HL-60 (cell line): ENCODE data around the gene CCDC85C.

Experiments
- GABPA ChIP-seq: IDR thresholded peaks from 2 replicates; pipeline ENCODE4 v1.6.1; 2012; ENCODE audit warnings: low read depth
- POLR2AphosphoS5 ChIP-seq: IDR thresholded peaks from 2 replicates; pipeline ENCODE4 v1.6.1; 2012; ENCODE audit warnings: low read depth
- TF ChIP-seq, protein P1 (sequence below): IDR thresholded peaks from 2 replicates; pipeline ENCODE4 v1.6.1; 2012; ENCODE audit warnings: low read depth; ENCODE audit not compliant: insufficient replicate concordance
- TF ChIP-seq, protein P2 (sequence below): IDR thresholded peaks from one replicate; pipeline ENCODE4 v1.5.1; 2011; ENCODE audit warnings: low read length, control low read depth, inconsistent platforms; ENCODE audit not compliant: insufficient read depth

DNA sequence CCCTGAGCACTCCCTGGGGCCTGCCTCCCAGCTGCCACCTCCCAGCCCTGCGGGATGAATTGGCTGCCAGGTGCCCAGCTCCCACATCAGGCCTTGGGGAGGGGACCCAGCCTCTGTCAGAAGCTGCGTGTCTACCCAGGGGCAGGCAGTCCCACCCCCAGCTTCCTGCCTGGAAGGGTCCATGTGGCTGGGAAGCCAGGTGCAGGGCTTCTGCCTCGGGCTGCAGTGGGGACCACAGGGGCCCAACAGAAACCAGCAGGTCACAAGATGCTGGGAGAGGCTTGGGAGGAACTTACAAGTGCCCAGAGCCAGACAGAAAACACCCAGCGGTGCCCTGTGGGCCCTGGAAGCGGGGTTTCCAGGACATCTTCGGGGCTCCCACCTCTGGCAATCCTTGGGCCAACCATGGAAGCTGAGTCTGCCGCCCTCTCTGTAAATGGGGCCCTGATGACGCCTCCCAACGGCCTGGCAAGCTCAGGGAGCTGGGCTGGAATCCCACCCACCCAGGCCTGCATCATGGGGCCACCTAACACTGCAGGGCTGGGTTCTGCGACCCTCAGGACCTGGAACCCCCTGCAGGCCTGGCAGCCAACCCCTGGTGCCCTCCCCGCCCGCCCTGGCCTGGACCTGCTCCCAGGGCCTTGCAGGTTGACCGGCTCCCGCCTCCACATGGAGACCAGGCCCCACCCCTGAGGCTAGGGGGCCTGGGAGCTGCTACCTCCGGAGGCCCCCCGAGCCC lies 86.2 kb downstream of the CCDC85C start:
- TF ChIP-seq, protein P1, sequence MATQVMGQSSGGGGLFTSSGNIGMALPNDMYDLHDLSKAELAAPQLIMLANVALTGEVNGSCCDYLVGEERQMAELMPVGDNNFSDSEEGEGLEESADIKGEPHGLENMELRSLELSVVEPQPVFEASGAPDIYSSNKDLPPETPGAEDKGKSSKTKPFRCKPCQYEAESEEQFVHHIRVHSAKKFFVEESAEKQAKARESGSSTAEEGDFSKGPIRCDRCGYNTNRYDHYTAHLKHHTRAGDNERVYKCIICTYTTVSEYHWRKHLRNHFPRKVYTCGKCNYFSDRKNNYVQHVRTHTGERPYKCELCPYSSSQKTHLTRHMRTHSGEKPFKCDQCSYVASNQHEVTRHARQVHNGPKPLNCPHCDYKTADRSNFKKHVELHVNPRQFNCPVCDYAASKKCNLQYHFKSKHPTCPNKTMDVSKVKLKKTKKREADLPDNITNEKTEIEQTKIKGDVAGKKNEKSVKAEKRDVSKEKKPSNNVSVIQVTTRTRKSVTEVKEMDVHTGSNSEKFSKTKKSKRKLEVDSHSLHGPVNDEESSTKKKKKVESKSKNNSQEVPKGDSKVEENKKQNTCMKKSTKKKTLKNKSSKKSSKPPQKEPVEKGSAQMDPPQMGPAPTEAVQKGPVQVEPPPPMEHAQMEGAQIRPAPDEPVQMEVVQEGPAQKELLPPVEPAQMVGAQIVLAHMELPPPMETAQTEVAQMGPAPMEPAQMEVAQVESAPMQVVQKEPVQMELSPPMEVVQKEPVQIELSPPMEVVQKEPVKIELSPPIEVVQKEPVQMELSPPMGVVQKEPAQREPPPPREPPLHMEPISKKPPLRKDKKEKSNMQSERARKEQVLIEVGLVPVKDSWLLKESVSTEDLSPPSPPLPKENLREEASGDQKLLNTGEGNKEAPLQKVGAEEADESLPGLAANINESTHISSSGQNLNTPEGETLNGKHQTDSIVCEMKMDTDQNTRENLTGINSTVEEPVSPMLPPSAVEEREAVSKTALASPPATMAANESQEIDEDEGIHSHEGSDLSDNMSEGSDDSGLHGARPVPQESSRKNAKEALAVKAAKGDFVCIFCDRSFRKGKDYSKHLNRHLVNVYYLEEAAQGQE, result no peak
- TF ChIP-seq, protein P2, sequence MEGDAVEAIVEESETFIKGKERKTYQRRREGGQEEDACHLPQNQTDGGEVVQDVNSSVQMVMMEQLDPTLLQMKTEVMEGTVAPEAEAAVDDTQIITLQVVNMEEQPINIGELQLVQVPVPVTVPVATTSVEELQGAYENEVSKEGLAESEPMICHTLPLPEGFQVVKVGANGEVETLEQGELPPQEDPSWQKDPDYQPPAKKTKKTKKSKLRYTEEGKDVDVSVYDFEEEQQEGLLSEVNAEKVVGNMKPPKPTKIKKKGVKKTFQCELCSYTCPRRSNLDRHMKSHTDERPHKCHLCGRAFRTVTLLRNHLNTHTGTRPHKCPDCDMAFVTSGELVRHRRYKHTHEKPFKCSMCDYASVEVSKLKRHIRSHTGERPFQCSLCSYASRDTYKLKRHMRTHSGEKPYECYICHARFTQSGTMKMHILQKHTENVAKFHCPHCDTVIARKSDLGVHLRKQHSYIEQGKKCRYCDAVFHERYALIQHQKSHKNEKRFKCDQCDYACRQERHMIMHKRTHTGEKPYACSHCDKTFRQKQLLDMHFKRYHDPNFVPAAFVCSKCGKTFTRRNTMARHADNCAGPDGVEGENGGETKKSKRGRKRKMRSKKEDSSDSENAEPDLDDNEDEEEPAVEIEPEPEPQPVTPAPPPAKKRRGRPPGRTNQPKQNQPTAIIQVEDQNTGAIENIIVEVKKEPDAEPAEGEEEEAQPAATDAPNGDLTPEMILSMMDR, result no peak
- TF ChIP-seq POLR2AphosphoS5 (no peak), GABPA (no peak)
